HG03045 (cell line): ENCODE data around the gene S100A2.
"Not testable (repeated sequence)": the region's sequence is repeated elsewhere in the genome, so short reads cannot be mapped to it uniquely, and the experiment has no call there.

Experiments used
- ATAC-seq: cut with Tn5 transposase; IDR thresholded peaks from one replicate; pipeline ENCODE4 v1.9.1; 2021; ENCODE audit warnings: mild to moderate bottlenecking, moderate library complexity; ENCODE audit not compliant: unreplicated experiment

S100A2 gene

DNA sequence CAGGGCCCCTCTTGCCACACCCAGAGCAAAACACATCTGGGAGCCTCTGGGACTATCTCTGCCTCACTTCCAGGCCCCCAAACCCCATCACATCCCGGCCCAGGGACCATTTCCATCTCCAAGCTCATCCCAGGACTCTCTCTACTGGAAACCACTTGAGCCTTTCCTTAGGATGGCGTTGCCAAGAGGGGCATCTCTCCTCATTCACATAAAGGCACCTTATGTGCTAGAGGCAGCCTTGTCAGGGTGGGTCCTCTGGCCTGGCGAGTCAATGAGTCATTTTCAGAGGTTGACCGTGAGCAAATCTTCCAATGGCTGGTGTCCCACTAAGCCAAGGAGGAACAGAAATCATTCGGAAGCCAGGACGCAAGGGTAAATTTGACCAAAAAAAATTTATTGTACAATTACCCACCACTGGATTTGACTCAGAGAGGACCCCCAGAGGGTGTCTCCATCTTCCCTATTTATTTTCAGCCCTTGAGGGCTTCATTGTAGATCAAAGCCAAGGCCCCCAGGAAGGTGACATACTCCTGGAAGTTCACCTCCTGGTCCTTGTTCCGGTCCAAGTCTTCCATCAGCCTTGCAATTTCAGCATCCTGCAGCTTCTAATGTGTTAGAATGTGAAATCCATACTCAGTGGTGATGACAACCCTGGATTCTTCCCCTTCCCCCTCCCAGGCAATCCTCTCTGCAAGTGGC lies 31.3 kb downstream of the S100A2 start:
- ATAC-seq = no peak

DNA sequence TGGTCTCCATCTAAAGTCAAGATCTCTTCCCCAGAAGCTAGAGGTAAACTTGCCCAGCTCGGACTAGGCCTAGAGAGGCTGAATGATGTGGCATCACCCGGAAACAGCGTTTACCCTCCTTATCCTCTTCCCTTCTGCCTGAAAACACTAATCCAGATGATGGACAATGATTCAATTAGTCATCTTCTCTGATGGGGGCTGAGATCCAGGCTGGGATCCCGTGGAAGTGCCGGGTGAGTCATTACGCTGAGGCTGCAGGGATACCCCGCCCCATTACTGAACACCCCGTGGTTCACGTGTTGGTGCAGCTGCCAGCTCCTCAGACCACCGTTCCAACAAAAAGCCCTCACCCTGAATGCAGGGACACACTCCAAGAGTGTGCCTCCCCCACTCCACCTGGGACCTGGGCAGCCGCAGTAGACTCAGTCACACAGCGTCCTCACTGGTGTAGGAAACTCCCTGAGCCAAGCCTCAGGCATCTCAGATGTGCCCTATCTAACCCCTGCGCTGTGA lies 31.9 kb downstream of the S100A2 start:
- ATAC-seq = no peak

DNA sequence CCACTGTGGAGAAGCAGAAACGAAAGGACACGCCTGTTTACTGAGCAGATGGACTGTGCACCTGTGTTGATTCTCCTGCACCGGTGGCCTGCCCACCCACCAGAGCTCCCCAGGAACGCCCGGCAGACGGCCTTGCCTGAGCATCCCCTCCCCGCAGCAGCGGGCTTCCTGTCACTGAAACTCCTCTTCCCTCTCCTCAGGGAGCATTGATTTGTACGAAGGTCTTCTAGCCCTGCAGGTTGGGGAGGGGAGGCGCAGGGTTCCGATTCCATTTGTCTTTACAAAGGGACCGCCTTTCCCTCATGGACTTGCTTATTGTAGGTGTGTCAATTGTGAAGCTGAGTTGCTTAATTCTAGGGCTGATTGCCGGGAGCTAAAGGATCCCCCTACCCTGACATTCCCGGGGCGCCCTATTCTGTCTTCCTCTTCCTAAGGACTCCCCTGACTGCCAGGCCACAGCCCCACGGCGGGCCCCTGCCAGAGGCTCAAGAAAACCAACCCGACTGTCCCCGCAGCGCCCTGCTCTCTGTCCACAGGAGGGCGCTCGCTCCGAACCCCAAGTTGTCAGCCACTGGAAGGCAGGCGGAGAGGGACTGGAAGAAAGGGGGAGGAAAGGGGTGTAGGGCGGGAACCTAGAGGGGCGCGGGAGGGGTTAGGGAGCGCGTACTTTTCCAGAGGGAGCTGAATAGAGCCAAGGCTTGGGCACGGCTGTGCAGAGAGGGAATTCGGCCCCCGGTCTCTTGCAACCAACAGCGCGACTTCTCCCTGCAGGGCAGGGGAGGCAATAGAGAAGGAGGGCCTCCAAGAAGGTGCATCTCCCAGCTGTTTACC lies 32.7 kb downstream of the S100A2 start:
- ATAC-seq = no peak

DNA sequence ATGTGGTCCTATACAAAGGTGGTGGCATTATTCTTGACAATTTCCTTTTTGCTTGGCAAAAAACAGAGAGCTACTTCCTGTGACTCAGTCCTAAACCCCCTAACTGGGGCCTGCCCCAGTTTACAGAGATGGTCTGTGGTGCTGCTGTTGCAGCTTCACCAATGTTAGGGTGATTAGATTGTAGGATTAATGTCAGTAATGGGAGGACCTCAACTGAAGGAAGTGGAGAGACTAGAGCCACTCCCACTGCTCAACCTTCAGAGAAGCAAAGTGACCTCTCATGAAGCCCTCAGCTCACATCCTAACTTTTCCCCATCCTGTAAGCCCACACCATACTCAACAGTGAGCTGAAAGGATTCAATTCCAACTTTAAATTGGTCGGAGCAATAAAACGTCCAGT lies 33.5 kb downstream of the S100A2 start:
- no peak for ATAC-seq

- no peak for ATAC-seq
These were observed 34.0 kb downstream of the S100A2 start for GRCh38 chr1:153531638-153532037.

GRCh38 chr1:153527683-153528040 lies 38.0 kb downstream of the S100A2 start:
- ATAC-seq = no peak

- no peak for ATAC-seq
These were observed 38.5 kb downstream of the S100A2 start for GRCh38 chr1:153527023-153527682.

DNA sequence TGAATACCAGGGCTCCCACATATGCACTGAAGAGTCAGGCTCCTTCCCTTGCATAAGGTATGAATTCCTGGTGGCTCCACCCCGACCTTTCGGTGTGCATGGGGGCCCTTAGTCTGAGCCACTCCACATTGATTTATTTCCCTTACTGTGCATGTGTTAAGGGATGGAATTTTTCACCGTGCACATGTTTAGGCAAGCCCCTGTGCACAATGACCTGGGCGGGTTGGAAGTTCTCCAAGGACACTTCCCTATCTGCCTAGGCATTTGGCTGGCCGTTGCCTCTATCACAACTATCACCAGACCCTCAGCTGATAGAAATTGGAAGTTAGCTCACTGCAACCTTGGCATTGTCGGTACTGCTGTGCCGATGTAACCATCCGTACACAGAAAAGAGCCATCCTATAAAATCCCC lies 39.5 kb downstream of the S100A2 start:
- ATAC-seq = no peak

GRCh38 chr1:153525088-153525728 lies 40.4 kb downstream of the S100A2 start:
- no peak for ATAC-seq

DNA sequence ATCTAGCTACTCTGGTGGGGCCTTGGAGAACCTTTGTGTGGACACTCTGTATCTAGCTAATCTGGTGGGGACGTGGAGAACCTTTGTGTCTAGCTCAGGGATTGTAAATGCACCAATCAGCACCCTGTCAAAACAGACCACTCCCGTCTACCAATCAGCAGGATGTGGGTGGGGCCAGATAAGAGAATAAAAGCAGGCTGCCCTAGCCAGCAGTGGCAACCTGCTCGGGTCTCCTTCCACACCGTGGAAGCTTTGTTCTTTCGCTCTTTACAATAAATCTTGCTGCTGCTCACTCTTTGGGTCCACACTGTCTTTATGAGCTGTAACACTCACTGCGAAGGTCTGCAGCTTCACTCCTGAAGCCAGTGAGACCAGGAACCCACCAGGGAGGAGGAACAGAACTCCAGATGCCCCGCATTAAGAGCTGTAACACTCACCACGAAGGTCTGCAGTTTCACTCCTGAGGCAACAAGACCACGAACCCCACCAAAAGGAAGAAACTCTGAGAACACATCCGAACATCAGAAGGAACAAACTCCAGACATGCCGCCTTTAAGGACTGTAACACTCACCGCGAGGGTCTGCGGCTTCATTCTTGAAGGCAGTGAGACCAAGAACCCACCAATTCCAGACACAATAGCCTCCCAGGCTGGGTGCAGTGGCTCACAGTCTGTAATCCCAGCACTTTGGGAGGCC lies 43.1 kb downstream of the S100A2 start:
- ATAC-seq = not testable (repeated sequence)

- ATAC-seq = not testable (repeated sequence)
These were observed 43.8 kb downstream of the S100A2 start for GRCh38 chr1:153521808-153522207.

DNA sequence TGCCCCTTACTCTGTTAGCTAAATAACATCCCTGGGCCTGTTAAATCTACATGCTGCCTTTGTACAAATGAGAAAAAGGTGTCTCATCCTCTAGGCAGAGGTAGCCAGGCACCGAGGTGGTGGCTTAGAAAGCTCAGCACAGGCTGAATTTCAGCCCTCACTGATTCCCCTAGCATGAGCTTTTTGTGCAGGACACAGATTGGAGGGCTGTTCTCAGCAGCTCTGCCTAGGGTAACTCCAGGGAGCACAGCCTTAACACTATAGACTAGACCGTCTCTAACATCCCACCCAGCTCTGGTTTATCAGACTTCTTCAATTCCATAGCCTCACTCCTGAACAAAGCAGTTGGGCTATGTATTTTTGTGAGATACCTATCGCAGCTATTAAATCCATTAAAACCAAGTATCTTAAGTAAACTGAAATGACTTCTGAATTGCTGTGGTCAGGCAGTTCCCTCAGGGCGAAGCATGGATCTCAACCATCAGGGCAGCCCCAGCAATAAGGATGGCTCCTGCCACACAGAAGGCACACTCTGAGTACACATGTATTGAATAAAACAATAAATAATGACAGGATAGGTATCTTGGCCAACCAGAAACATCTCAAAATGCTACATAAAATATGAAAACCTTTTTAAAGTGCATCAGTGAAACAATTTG lies 44.7 kb downstream of the S100A2 start:
- ATAC-seq = no peak

DNA sequence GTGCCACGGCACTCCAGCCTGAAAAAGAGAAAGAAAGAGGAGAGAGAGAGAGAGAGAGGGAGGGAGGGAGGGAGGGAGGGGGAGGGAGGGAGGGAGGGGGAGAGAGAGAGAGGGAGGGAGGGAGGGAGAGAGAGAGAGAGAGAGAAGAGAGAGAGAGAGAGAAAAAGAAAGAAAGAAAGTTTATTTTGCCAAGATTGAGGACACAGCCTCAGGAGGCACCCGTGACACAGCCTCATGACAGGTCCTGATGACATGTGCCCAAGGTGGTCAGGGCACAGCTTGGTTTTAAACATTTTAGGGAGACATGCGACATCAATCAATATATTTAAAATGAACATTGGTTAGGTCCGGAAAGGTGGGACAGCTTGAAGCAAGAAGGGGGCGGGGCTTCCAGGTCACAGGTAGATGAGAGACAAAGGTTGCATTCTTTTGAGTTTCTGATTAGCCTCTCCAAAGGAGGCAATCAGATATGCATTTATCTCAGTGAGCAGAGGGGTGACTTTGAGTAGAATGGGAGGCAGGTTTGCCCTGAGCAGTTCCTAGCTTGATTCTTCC lies 45.4 kb downstream of the S100A2 start:
- not testable (repeated sequence) for ATAC-seq

- no peak for ATAC-seq
These were observed 46.4 kb downstream of the S100A2 start for GRCh38 chr1:153519242-153519641.

- ATAC-seq = no peak
These were observed 49.9 kb downstream of the S100A2 start for GRCh38 chr1:153515504-153516394.

DNA sequence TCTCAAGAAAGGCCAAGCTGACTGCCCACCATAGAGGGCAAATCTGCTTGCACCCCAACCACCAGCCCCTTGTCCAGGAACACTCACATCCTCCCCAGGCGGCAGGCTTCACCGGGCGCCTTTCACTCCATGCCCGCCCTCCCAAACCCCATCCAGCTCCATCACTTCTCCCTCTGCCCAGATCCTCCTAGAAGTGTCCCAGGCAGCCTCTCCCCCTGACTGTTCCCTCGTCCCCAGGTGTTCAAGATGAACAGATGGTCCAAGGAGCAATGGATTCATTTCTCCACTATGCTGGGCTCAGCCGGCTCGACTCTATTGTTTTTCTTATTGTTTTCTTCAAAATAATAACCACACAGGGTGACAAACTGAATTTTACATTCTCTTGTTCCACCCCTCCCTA lies 52.0 kb downstream of the S100A2 start:
- no peak for ATAC-seq

DNA sequence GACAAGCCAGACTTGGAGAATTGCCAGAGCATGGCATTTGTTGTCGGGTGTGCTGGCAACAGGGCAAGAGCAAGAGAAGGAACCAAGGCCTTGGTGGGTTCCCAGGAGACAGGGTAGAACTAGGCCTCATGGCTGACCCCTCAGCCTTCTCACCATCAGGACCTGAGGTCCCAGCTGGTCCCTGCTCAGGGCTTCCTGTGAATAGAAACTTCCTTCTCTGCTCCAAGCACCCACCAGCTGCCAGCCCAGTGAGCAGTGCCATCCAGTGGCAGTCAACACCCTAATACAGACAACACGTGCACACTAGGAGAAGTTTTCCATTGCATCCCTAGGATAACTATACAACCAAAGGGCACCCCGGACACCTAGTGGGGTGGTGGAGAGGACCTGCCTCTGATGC lies 52.6 kb downstream of the S100A2 start:
- ATAC-seq = no peak
